ENCODE measurements around the gene KRTAP19-3. TPM values are rescaled to one million over a fixed set of nuclear protein-coding genes. Genes with fewer than 3 reads are reported as not detected.

KRTAP19-3 gene
- total and polyA plus RNA-seq, 2 donors (not counting 1 experiment from before 2014, with no cell fraction given): not detected

- Mint-ChIP-seq H3K9me3 (ENCODE audit: insufficient read depth) (peaks cover 2% of the 10 kb centered on the region), H3K27me3 (no peaks in the 10 kb centered on the region), H3K27ac (no peak overlapping the region), H3K4me1 (no peaks in the 10 kb centered on the region), H3K4me3 (no peak overlapping the region)
- no peak for DNase-seq
- Histone ChIP-seq H3K4me3 (ENCODE audit: control extremely low read depth in 1 of 5, extremely low read depth in 1 of 5, insufficient read depth in 1 of 5, low read depth in 2 of 5, low read length in 4 of 5) (no peak overlapping the region), H3K4me2 (replicated peaks; ENCODE audit: low read depth, low read length, poor library complexity, severe bottlenecking) (no peak overlapping the region), H3K79me2 (ENCODE audit: control insufficient read depth, insufficient read depth, low read length) (no peaks in the 10 kb centered on the region), H3K9me3 (ENCODE audit: control extremely low read depth in 1 of 3, control insufficient read depth in 2 of 3, insufficient read depth in 1 of 3, low read length in 2 of 3) (no peaks in the 10 kb centered on the region), H4K20me1 (ENCODE audit: control insufficient read depth, insufficient read depth, low read length, poor library complexity, severe bottlenecking) (no peaks in the 10 kb centered on the region), H3K27ac (ENCODE audit: low read length in 2 of 2) (no peak overlapping the region), H3K9ac (ENCODE audit: low read length) (no peak overlapping the region), H3K36me3 (replicated peaks in 1 of 2; ENCODE audit: control extremely low read depth in 1 of 2, control insufficient read depth in 1 of 2, extremely low read depth in 1 of 2, insufficient read depth in 2 of 2, low read length in 1 of 2) (no peaks in the 10 kb centered on the region), H3K27me3 (replicated peaks in 1 of 4; ENCODE audit: control extremely low read depth in 1 of 4, control insufficient read depth in 3 of 4, insufficient read depth in 4 of 4, low read length in 3 of 4) (no peaks in the 10 kb centered on the region), H2AFZ (ENCODE audit: insufficient read depth, low read depth, low read length, poor library complexity, severe bottlenecking) (no peak overlapping the region), H3K4me1 (ENCODE audit: control insufficient read depth in 2 of 2, insufficient read depth in 2 of 2, low read length in 2 of 2) (no peaks in the 10 kb centered on the region)
- no peak for TF ChIP-seq CTCF (IDR thresholded peaks at IDR 0.05)
- no peak for TF ChIP-seq EZH2 (IDR thresholded peaks at IDR 0.05; ENCODE audit: borderline replicate concordance, insufficient read depth, low read depth, low read length, poor library complexity, severe bottlenecking)
- CTCF ChIA-PET: no interaction called here
- intact Hi-C loops (cut with micrococcal nuclease): no loop called here
- no CpG with 5 or more reads among the region's 3 CpGs for WGBS (ENCODE audit: insufficient coverage)
- POLR2A ChIA-PET: no interaction called here
- no peak for ATAC-seq (ENCODE audit: low read depth)
Observed at GRCh38 chr21:30448514-30448913, 43.3 kb downstream of the KRTAP19-3 start.

- intact Hi-C loops (cut with micrococcal nuclease): no loop called here
- H4K20me1 ChIP-seq (ENCODE audit: control insufficient read depth, insufficient read depth, low read length, poor library complexity, severe bottlenecking): no peaks in the 10 kb centered on the region
- ChIA-PET CTCF (no interaction called here), POLR2A (no interaction called here)
- no peaks in the 10 kb centered on the region for H3K4me1 ChIP-seq (ENCODE audit: control insufficient read depth in 2 of 2, insufficient read depth in 2 of 2, low read length in 2 of 2)
- no peak overlapping the region for H2AFZ ChIP-seq (ENCODE audit: insufficient read depth, low read depth, low read length, poor library complexity, severe bottlenecking)
- H3K27ac Mint-ChIP-seq: no peak overlapping the region
- H3K4me3 Mint-ChIP-seq: no peak overlapping the region
- no peaks in the 10 kb centered on the region for H3K36me3 ChIP-seq (replicated peaks in 1 of 2; ENCODE audit: control extremely low read depth in 1 of 2, control insufficient read depth in 1 of 2, extremely low read depth in 1 of 2, insufficient read depth in 2 of 2, low read length in 1 of 2)
- no peak overlapping the region for H3K27ac ChIP-seq (ENCODE audit: low read length in 2 of 2)
- no peak overlapping the region for H3K9ac ChIP-seq (ENCODE audit: low read length)
- no peaks in the 10 kb centered on the region for H3K27me3 ChIP-seq (replicated peaks in 1 of 4; ENCODE audit: control extremely low read depth in 1 of 4, control insufficient read depth in 3 of 4, insufficient read depth in 4 of 4, low read length in 3 of 4)
- H3K9me3 Mint-ChIP-seq (ENCODE audit: insufficient read depth): peaks cover 2% of the 10 kb centered on the region
- no peak overlapping the region for H3K4me3 ChIP-seq (ENCODE audit: control extremely low read depth in 1 of 5, extremely low read depth in 1 of 5, insufficient read depth in 1 of 5, low read depth in 2 of 5, low read length in 4 of 5)
- 5% methylated on average over 4 of the region's 4 CpGs for WGBS (ENCODE audit: insufficient coverage)
- H3K4me1 Mint-ChIP-seq: no peaks in the 10 kb centered on the region
- TF ChIP-seq EZH2 (IDR thresholded peaks at IDR 0.05; ENCODE audit: borderline replicate concordance, insufficient read depth, low read depth, low read length, poor library complexity, severe bottlenecking) (no peak), CTCF (IDR thresholded peaks at IDR 0.05) (no peak)
- no peaks in the 10 kb centered on the region for H3K79me2 ChIP-seq (ENCODE audit: control insufficient read depth, insufficient read depth, low read length)
- ATAC-seq (ENCODE audit: low read depth) (no peak), DNase-seq (no peak)
- no peak overlapping the region for H3K4me2 ChIP-seq (replicated peaks; ENCODE audit: low read depth, low read length, poor library complexity, severe bottlenecking)
- H3K9me3 ChIP-seq (ENCODE audit: control extremely low read depth in 1 of 3, control insufficient read depth in 2 of 3, insufficient read depth in 1 of 3, low read length in 2 of 3): no peaks in the 10 kb centered on the region
- H3K27me3 Mint-ChIP-seq: no peaks in the 10 kb centered on the region
Observed at GRCh38 chr21:30447056-30447455, 44.8 kb downstream of the KRTAP19-3 start.

Measured in B cell (primary cell).